ENCODE data around the gene SLC34A1.

Gene SLC34A1

DNA sequence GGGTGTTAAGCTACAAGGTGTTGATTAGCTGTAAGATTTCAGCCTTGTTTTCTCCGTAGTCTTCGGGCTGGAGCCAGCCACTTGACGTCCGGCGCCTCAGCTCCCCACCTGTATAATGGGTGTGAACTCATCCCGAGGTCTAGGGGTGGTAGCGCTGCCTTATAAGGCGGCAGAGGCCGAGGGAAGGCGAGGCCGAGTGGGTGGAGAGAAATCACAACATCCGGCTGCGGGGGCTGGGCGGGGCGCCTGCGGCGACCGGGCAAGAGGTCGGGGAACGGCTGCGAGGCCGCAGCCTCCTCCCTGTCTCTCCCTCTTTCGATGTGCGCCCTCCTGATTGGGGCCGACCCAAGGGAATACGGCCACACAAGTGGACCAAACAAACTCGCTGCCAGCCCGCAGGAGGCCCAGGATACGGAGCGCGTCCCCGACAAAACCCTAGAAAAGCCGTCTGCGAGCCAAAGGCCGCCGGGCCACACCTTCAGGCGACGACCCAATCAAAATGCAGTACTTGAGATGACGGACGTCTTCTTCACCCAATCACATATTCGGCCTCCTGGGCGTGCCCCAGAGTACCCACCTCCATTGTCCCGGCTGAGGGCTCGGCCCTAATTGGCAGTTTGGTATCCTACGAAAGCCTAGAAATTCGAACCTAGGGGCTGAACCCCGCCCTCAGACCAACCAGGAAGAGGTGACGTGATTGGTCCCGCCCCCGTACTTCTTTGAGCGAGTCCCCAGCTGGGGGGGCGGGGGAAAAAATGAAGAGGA is 41.7 kb downstream of the SLC34A1 start:
- Histone ChIP-seq H3K27me3 (ENCODE audit: insufficient read depth, low read length) (no peaks in the 10 kb centered on the region), H3K36me3 (ENCODE audit: insufficient read depth, low read length) (no peaks in the 10 kb centered on the region), H3K9me3 (ENCODE audit: low read length) (no peaks in the 10 kb centered on the region)

DNA sequence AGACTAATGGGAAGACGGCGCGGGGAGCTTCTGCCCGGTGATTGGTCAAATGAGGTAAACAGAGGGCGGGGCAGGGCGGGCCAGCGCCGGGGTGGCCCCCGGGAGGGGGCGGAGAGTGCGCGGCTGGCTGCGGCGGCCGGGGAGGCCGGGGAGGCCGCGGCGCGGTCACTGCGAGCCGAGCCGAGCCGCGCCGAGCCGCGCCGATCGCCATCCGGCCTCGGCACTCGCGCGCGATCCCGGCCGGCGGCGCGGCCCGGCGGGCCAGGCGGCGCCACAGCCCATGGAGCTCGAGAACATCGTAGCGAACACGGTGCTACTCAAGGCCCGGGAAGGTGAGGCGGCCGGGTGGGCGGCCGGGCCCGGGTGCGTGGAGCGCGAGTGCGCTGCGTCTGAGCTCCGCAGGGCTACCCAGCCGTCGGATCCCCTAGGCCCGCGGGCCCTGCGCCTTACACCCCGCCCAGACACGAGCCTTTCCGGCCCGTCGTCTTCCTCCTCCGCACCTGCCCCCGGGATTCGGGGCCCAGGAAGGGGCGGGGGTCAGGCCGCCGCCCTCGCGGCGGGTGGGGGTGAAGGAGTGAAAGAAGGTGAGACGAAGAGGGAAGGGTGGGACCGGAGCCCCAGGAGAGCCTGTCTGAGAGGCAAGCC is 42.5 kb downstream of the SLC34A1 start, which contains the start of gene GRK6:
TSS of gene GRK6 (plus strand) at position 111 of the 645 bp plus-strand sequence. CDS start at position 281, 170 bp downstream.
- no peaks in the 10 kb centered on the region for H3K27me3 ChIP-seq (ENCODE audit: insufficient read depth, low read length)
- H3K9me3 ChIP-seq (ENCODE audit: low read length): no peaks in the 10 kb centered on the region
- H3K4me3 ChIP-seq (ENCODE audit: low read length): peak within 1 kb of the TSS; percentile 79
- peaks cover 18% of the 10 kb centered on the region for H3K4me1 ChIP-seq (ENCODE audit: insufficient read depth, low read length)
- H2AFZ ChIP-seq (ENCODE audit: low read depth, low read length): peak within 1 kb of the TSS; percentile 39
- peaks cover 5% of the 10 kb centered on the region for H3K36me3 ChIP-seq (ENCODE audit: insufficient read depth, low read length)

More for the DNA sequence above, 41.7 kb downstream of the SLC34A1 start:
- peak overlapping the region; percentile 39 for H2AFZ ChIP-seq (ENCODE audit: low read depth, low read length)
- peak overlapping the region; percentile 61 for H3K4me3 ChIP-seq (ENCODE audit: low read length)
- H3K4me1 ChIP-seq (ENCODE audit: insufficient read depth, low read length): peaks cover 18% of the 10 kb centered on the region

DNA sequence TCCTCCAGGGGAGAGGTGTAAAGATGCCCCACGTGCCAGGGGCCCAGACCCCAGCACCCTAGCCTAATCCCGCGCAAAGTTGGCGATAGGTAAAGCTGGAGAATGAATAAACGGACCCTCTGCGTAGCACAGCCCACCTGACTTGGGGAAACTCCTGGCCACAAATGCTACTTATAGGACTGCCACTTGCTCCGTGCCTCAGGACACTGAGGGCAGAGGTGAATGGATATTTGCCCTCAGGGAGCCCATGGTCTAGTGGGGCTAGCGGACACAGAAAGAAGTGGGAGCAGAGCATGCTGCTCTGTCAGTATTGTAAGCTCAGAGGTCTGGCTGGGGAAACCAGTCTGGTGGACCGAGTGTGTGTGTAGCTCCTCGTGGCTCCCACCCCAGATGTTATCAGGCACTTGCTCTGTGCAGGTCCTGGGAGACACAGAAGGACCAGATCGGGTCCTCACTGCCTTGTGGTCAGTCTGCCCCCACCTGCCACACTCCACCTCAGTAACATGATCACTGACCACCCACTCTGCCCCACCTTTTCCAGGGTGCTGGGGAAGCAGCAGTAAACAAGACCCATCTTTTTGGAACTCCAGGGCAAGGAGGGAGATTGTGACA is 43.1 kb downstream of the SLC34A1 start:
- Histone ChIP-seq H2AFZ (ENCODE audit: low read depth, low read length) (no peak overlapping the region), H3K4me1 (ENCODE audit: insufficient read depth, low read length) (peaks cover 18% of the 10 kb centered on the region), H3K9me3 (ENCODE audit: low read length) (no peaks in the 10 kb centered on the region), H3K4me3 (ENCODE audit: low read length) (peak overlapping the region; percentile 79), H3K27me3 (ENCODE audit: insufficient read depth, low read length) (no peaks in the 10 kb centered on the region), H3K36me3 (ENCODE audit: insufficient read depth, low read length) (peaks cover 9% of the 10 kb centered on the region)

DNA sequence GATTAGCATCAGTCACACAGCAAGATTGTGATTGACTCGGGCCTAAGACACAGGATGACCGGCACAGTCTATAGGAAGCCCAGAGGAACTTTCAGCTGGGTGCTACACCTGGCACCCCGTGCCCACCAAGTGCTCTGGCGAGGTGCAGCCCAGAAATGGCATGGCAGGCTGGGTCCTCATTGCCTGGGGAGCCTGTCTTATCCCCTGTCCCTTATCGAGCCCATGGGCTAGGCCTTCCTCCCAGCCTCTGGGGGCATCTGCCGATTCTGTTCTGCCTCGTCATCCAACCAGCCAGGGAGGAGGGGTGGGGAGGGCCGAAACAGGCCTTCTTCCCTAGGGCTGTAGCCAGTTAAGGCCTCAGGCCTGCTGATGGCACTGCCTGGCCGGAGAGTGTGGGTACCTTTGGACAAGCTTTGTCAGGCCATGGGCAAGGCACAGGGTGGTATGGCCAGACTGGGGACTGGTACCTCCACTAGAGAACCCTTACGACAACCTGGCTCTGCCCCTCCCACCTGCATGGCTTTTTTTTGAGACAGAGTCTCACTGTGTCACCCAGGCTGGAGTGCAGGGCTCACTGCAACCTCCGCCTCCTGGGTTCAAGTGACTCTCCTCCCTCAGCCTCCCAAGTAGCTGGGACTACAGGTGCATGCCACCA is 43.8 kb downstream of the SLC34A1 start:
- peak overlapping the region; percentile 79 for H3K4me3 ChIP-seq (ENCODE audit: low read length)
- no peak overlapping the region for H2AFZ ChIP-seq (ENCODE audit: low read depth, low read length)
- no peaks in the 10 kb centered on the region for H3K9me3 ChIP-seq (ENCODE audit: low read length)
- H3K27me3 ChIP-seq (ENCODE audit: insufficient read depth, low read length): no peaks in the 10 kb centered on the region
- H3K36me3 ChIP-seq (ENCODE audit: insufficient read depth, low read length): peaks cover 16% of the 10 kb centered on the region
- peaks cover 18% of the 10 kb centered on the region for H3K4me1 ChIP-seq (ENCODE audit: insufficient read depth, low read length)

DNA sequence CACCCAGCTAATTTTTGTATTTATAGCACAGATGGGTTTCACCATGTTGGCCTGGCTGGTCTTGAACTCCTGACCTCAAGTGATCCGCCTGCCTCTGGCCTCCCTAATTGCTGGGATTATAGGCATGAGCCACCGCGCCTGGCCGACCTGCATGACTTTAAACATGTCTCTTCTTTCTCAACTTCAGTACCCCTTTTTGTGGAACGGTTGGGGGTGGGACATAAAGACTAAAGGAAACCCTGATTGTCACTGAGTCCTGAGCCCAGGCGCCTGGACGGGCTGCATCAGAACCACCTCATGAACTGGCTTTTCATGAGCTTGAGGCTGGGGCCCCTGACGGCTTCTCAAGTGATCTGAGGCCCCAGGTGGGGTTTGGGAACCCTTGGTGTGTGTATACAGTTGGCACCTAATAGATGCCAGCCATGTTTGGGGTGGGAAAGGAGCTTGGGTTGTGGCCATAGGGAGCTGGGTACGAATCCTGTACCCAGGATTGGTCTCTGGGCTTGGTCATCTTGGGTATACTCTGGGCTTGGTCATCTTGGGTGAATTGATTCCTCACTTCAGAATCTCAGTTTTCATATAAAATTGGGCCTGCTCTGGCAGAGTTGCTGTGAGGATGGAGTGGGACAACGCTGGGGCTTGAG is 44.5 kb downstream of the SLC34A1 start:
- Histone ChIP-seq H3K4me3 (ENCODE audit: low read length) (no peak overlapping the region), H3K9me3 (ENCODE audit: low read length) (no peaks in the 10 kb centered on the region), H3K36me3 (ENCODE audit: insufficient read depth, low read length) (peaks cover 22% of the 10 kb centered on the region)

DNA sequence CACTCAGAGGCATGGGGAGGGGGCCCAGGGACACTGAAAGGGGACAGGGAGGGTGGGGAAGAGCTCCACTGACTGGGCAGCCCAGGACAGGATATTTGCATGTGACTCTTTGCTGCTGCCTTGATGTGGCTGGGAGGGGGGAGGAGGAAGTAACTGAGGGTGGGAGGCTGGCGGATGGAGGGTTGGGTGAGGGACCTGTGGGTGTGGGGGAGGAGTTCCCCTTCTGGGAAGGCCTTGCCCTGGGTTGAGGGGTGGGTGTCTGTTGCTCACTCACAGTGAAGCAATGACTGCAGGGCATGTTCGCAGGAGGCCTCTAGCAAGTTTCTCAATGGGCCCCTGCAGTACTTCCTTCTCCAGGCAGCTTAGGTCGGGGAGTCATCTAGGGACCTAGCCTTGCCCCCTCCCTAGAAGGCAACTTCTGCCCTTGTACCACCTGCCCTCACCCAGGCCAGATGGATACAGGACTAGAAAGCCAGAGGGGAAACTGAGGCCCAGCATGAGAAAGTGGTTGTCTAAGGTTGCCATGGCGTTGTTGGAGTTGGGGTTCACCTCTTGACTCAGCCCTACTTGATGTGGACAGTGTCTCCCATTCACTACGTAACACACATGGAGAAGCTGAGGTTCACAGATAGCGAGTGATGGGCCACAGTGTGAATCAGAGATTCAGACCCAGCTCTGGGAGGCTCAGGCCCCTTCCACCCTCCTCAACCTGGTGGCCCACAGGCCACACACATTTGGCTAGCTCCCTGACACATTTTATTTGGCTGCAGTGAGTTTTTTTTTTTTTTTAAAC is 45.2 kb downstream of the SLC34A1 start:
- Histone ChIP-seq H3K4me1 (ENCODE audit: insufficient read depth, low read length) (peaks cover 18% of the 10 kb centered on the region), H3K9me3 (ENCODE audit: low read length) (no peaks in the 10 kb centered on the region), H3K4me3 (ENCODE audit: low read length) (no peak overlapping the region), H3K27me3 (ENCODE audit: insufficient read depth, low read length) (no peaks in the 10 kb centered on the region), H2AFZ (ENCODE audit: low read depth, low read length) (no peak overlapping the region), H3K36me3 (ENCODE audit: insufficient read depth, low read length) (peaks cover 29% of the 10 kb centered on the region)

More for the DNA sequence above, 44.5 kb downstream of the SLC34A1 start:
- no peak overlapping the region for H2AFZ ChIP-seq (ENCODE audit: low read depth, low read length)
- H3K4me1 ChIP-seq (ENCODE audit: insufficient read depth, low read length): peaks cover 18% of the 10 kb centered on the region
- no peaks in the 10 kb centered on the region for H3K27me3 ChIP-seq (ENCODE audit: insufficient read depth, low read length)

DNA sequence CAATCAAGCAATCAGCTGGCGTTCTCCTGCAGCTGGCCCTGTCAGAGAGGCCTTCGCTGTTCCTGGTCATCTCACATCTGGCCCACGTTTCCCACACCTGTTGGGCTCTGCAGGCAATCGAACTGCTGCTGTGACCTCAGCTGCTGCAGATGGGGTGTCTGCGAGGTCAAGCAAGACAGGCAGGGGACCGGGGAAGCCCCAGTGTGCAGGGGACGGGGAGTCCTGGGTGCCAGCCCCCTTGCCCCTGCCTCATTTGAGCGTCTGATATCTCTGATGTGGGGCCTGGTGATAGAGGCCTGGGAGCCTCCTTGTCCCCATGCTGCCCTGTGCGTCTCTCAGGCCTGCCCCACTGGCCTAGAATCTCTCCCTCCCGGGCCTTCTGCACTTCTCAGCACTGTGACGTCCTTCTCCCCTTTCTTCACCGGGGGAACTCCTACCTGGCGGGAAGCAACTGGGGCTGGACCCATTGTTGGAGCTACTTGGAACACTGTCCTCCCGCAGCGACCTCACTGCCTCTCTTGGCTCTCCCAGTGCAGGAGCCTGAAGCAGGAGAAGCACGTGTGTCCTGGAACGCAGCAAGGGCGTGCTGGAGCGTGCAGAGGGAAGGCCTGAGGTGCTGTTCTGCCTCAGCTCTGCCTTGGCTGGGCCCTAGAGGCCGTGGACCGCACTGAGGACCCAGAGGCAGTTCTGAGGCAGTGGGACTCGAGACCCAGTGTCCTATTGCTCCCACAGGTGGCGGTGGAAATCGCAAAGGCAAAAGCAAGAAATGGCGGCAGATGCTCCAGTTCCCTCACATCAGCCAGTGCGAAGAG is 46.1 kb downstream of the SLC34A1 start:
- Histone ChIP-seq H3K9me3 (ENCODE audit: low read length) (no peaks in the 10 kb centered on the region), H3K36me3 (ENCODE audit: insufficient read depth, low read length) (peaks cover 34% of the 10 kb centered on the region), H3K27me3 (ENCODE audit: insufficient read depth, low read length) (no peaks in the 10 kb centered on the region), H3K4me3 (ENCODE audit: low read length) (no peak overlapping the region), H2AFZ (ENCODE audit: low read depth, low read length) (no peak overlapping the region), H3K4me1 (ENCODE audit: insufficient read depth, low read length) (peaks cover 16% of the 10 kb centered on the region)

DNA sequence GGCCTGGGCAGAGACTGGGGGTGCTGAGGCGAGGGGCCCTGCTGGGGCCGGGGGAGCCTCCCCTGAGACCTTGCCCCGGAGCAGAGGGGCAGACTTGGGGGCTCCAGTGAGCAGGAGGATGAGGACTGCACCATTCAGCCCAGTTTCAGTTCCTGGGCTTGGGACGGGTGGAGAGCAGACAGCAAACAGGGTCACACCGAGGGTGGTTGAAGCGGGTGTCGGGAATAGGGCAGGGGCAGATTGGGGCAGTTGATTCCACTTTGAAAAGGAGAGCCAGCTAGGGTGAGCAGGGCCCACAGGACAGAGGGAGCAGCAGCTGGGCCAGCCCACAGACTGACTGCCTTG is 46.7 kb downstream of the SLC34A1 start:
- no peak overlapping the region for H2AFZ ChIP-seq (ENCODE audit: low read depth, low read length)
- H3K4me1 ChIP-seq (ENCODE audit: insufficient read depth, low read length): peaks cover 12% of the 10 kb centered on the region
- no peaks in the 10 kb centered on the region for H3K27me3 ChIP-seq (ENCODE audit: insufficient read depth, low read length)
- H3K4me3 ChIP-seq (ENCODE audit: low read length): no peak overlapping the region
- peaks cover 40% of the 10 kb centered on the region for H3K36me3 ChIP-seq (ENCODE audit: insufficient read depth, low read length)
- no peaks in the 10 kb centered on the region for H3K9me3 ChIP-seq (ENCODE audit: low read length)

DNA sequence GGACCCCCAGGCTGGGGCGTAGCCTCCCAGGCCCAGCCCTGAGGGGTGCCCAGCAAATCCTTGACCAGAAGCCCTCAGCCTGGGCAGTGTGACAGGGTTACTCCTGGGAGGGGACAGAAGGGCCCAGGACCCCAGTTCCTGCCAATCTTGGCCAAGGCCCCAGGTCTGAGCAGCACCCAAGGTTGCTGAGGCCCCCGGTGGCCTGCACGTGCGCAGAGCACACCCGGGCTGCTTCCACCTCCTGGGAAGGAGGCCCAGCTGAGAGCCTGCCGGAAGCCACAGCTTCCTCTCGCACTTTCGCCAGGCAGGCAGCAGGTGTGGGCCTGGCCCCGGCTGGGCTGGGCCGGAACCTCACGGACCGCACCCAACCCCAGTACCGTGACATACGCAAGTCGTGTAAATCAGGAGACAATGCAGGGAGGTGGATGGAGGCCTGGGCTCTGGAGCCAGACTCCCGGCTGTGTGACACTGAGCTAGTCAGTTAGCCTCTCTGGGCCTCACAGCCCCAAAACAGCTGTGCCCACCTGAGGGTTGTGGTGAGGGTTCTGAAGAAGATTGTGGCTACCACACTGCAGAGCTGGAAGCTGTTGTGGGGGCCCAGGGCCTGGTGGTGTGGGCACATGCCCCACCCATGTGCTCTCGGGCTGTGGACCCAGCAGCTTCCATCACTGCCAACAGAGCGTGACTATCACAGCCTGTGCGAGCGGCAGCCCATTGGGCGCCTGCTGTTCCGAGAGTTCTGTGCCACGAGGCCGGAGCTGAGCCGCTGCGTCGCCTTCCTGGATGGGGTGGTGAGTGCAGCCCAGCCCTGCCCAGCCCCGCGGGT is 47.3 kb downstream of the SLC34A1 start:
- H2AFZ ChIP-seq (ENCODE audit: low read depth, low read length): no peak overlapping the region
- no peaks in the 10 kb centered on the region for H3K27me3 ChIP-seq (ENCODE audit: insufficient read depth, low read length)
- no peaks in the 10 kb centered on the region for H3K9me3 ChIP-seq (ENCODE audit: low read length)
- peaks cover 41% of the 10 kb centered on the region for H3K36me3 ChIP-seq (ENCODE audit: insufficient read depth, low read length)
- H3K4me3 ChIP-seq (ENCODE audit: low read length): no peak overlapping the region
- peaks cover 12% of the 10 kb centered on the region for H3K4me1 ChIP-seq (ENCODE audit: insufficient read depth, low read length)

DNA sequence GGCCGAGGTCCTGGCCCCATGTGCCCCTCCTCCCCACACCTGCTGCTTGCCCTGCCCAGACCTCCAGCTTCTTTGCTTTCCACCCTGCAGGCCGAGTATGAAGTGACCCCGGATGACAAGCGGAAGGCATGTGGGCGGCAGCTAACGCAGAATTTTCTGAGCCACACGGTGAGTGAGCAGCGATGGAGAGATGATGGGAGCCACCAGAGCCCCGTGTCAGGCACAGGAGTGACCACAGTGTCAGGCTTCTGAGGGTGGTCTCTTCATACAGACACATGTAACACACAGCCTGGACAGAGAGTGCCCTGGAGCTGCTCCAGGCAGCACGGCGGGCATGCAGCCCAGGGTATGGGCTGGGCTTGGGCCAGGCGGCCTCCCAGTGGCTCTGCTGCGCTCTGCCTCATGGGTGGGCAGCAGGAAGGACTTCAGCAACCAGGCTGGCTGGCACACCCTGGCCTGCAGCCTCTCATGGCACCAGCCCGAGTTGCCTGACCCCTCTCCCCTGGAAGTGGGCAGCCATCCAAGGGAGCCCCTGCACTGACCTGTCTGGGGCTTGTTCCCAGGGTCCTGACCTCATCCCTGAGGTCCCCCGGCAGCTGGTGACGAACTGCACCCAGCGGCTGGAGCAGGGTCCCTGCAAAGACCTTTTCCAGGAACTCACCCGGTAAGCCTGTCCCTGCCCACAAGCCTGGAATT is 48.1 kb downstream of the SLC34A1 start:
- Histone ChIP-seq H2AFZ (ENCODE audit: low read depth, low read length) (no peak overlapping the region), H3K27me3 (ENCODE audit: insufficient read depth, low read length) (no peaks in the 10 kb centered on the region), H3K4me3 (ENCODE audit: low read length) (no peak overlapping the region), H3K9me3 (ENCODE audit: low read length) (no peaks in the 10 kb centered on the region), H3K4me1 (ENCODE audit: insufficient read depth, low read length) (peaks cover 9% of the 10 kb centered on the region), H3K36me3 (ENCODE audit: insufficient read depth, low read length) (peaks cover 45% of the 10 kb centered on the region)
